ENCODE results near the gene CBLN3.

Gene CBLN3

GRCh38 chr14:24414732-24415420 lies 14.6 kb downstream of the CBLN3 start:
- Histone ChIP-seq H2AFZ (ENCODE audit: low read length) (no peak overlapping the region), H3K4me3 (ENCODE audit: low read depth, low read length, poor library complexity, severe bottlenecking) (no peak overlapping the region)
- TF ChIP-seq CTCF (IDR thresholded peaks at IDR 0.05; ENCODE audit: low read length) (no peak), EZH2 (IDR thresholded peaks at IDR 0.05; ENCODE audit: borderline replicate concordance, low read length) (no peak)

GRCh38 chr14:24414077-24414476 lies 15.4 kb downstream of the CBLN3 start:
- Histone ChIP-seq H3K4me2 (ENCODE audit: low read length) (no peak overlapping the region), H3K79me2 (ENCODE audit: insufficient read depth, low read length) (no peaks in the 10 kb centered on the region), H3K9ac (ENCODE audit: low read length) (no peak overlapping the region), H3K27me3 (ENCODE audit: insufficient read depth, low read length) (0 out of 2 replicates have a peak, but pooled peaks cover 6% of the 10 kb centered on the region), H3K36me3 (ENCODE audit: insufficient read depth, low read length) (no peaks in the 10 kb centered on the region), H3K9me2 (ENCODE audit: low read depth, low read length) (no peaks in the 10 kb centered on the region), H4K20me1 (ENCODE audit: insufficient read depth, low read length) (no peaks in the 10 kb centered on the region), H3K9me3 (ENCODE audit: low read length) (no peaks in the 10 kb centered on the region), H3K4me3 (ENCODE audit: low read depth, low read length, poor library complexity, severe bottlenecking) (no peak overlapping the region), H3K27ac (ENCODE audit: low read depth, low read length, poor library complexity, severe bottlenecking) (no peak overlapping the region), H3F3A (ENCODE audit: insufficient read depth, low read length) (no peaks in the 10 kb centered on the region), H2AFZ (ENCODE audit: low read length) (no peak overlapping the region), H3K4me1 (ENCODE audit: insufficient read depth, low read length, severe bottlenecking) (peaks cover 12% of the 10 kb centered on the region)
- TF ChIP-seq CTCF (IDR thresholded peaks at IDR 0.05; ENCODE audit: low read length) (no peak), EZH2 (IDR thresholded peaks at IDR 0.05; ENCODE audit: borderline replicate concordance, low read length) (no peak)

More at GRCh38 chr14:24414732-24415420, 14.6 kb downstream of the CBLN3 start:
- Histone ChIP-seq H3K79me2 (ENCODE audit: insufficient read depth, low read length) (no peaks in the 10 kb centered on the region), H3K9ac (ENCODE audit: low read length) (no peak overlapping the region), H3K9me3 (ENCODE audit: low read length) (no peaks in the 10 kb centered on the region), H3K9me2 (ENCODE audit: low read depth, low read length) (no peaks in the 10 kb centered on the region), H3K4me2 (ENCODE audit: low read length) (no peak overlapping the region), H3F3A (ENCODE audit: insufficient read depth, low read length) (no peaks in the 10 kb centered on the region), H4K20me1 (ENCODE audit: insufficient read depth, low read length) (no peaks in the 10 kb centered on the region), H3K36me3 (ENCODE audit: insufficient read depth, low read length) (no peaks in the 10 kb centered on the region), H3K4me1 (ENCODE audit: insufficient read depth, low read length, severe bottlenecking) (peaks cover 4% of the 10 kb centered on the region), H3K27me3 (ENCODE audit: insufficient read depth, low read length) (0 out of 2 replicates have a peak, but pooled peaks cover 6% of the 10 kb centered on the region), H3K27ac (ENCODE audit: low read depth, low read length, poor library complexity, severe bottlenecking) (no peak overlapping the region)

GRCh38 chr14:24411443-24412389 lies 17.8 kb downstream of the CBLN3 start:
- TF ChIP-seq CTCF (IDR thresholded peaks at IDR 0.05; ENCODE audit: low read length) (peak; percentile 74), EZH2 (IDR thresholded peaks at IDR 0.05; ENCODE audit: borderline replicate concordance, low read length) (no peak)
- H3F3A ChIP-seq (ENCODE audit: insufficient read depth, low read length), result no peaks in the 10 kb centered on the region

More at GRCh38 chr14:24411443-24412389, 17.8 kb downstream of the CBLN3 start:
- Histone ChIP-seq H3K9ac (ENCODE audit: low read length) (no peak overlapping the region), H4K20me1 (ENCODE audit: insufficient read depth, low read length) (no peaks in the 10 kb centered on the region), H3K27ac (ENCODE audit: low read depth, low read length, poor library complexity, severe bottlenecking) (no peak overlapping the region), H3K4me3 (ENCODE audit: low read depth, low read length, poor library complexity, severe bottlenecking) (no peak overlapping the region), H3K9me3 (ENCODE audit: low read length) (no peaks in the 10 kb centered on the region), H3K79me2 (ENCODE audit: insufficient read depth, low read length) (no peaks in the 10 kb centered on the region), H2AFZ (ENCODE audit: low read length) (no peak overlapping the region), H3K4me2 (ENCODE audit: low read length) (no peak overlapping the region), H3K36me3 (ENCODE audit: insufficient read depth, low read length) (no peaks in the 10 kb centered on the region), H3K27me3 (ENCODE audit: insufficient read depth, low read length) (0 out of 2 replicates have a peak, but pooled peaks cover 6% of the 10 kb centered on the region), H3K4me1 (ENCODE audit: insufficient read depth, low read length, severe bottlenecking) (peaks cover 27% of the 10 kb centered on the region), H3K9me2 (ENCODE audit: low read depth, low read length) (no peaks in the 10 kb centered on the region)

Measured in OCI-LY1 (cell line).